ENCODE data around the gene CTCFL.
"Not testable (repeated sequence)": the region's sequence is repeated elsewhere in the genome, so short reads cannot be mapped to it uniquely, and the experiment has no call there.

Gene CTCFL

GRCh38 chr20:57473246-57474048 is 51.5 kb downstream of the CTCFL start:
- Histone ChIP-seq H2AFZ (ENCODE audit: low read depth, low read length) (no peak overlapping the region), H3K36me3 (ENCODE audit: insufficient read depth, low read length) (no peaks in the 10 kb centered on the region), H3K9ac (ENCODE audit: low read depth, low read length) (no peak overlapping the region), H3K4me3 (ENCODE audit: low read depth in 1 of 2, low read length in 2 of 2) (no peak overlapping the region), H4K20me1 (ENCODE audit: insufficient read depth, low read length) (0 out of 2 replicates have a peak, but pooled peaks cover 10% of the 10 kb centered on the region), H3K79me2 (ENCODE audit: insufficient read depth, low read length) (no peaks in the 10 kb centered on the region), H3K4me2 (ENCODE audit: insufficient read depth, low read length) (0 out of 2 replicates have a peak overlapping the region, but pooled peaks have one; percentile 32), H3K27ac (ENCODE audit: low read length) (no peak overlapping the region), H3K4me1 (ENCODE audit: insufficient read depth, low read length) (peaks cover 9% of the 10 kb centered on the region), H3K27me3 (ENCODE audit: insufficient read depth, low read length, poor library complexity) (peaks cover 63% of the 10 kb centered on the region), H3K9me3 (ENCODE audit: insufficient read depth, low read length, severe bottlenecking) (no peaks in the 10 kb centered on the region)
- ATAC-seq (ENCODE audit: insufficient read depth, low read depth): peak; percentile 67
- no peak for TF ChIP-seq EZH2 (IDR thresholded peaks at IDR 0.05; ENCODE audit: borderline replicate concordance, low read depth, low read length, severe bottlenecking)
- DNase-seq: peak; percentile 32

GRCh38 chr20:57472474-57472873 is 52.5 kb downstream of the CTCFL start:
- H3K27me3 ChIP-seq (ENCODE audit: insufficient read depth, low read length, poor library complexity): peaks cover 65% of the 10 kb centered on the region
- DNase-seq; H3K9me3 ChIP-seq (ENCODE audit: insufficient read depth, low read length, severe bottlenecking); H3K4me2 ChIP-seq (ENCODE audit: insufficient read depth, low read length); H3K4me3 ChIP-seq (ENCODE audit: low read depth in 1 of 2, low read length in 2 of 2); ATAC-seq (ENCODE audit: insufficient read depth, low read depth); H4K20me1 ChIP-seq (ENCODE audit: insufficient read depth, low read length); H2AFZ ChIP-seq (ENCODE audit: low read depth, low read length); H3K36me3 ChIP-seq (ENCODE audit: insufficient read depth, low read length); H3K27ac ChIP-seq (ENCODE audit: low read length); H3K79me2 ChIP-seq (ENCODE audit: insufficient read depth, low read length); H3K9ac ChIP-seq (ENCODE audit: low read depth, low read length); H3K4me1 ChIP-seq (ENCODE audit: insufficient read depth, low read length): not testable (repeated sequence)

- no peak for ATAC-seq (ENCODE audit: insufficient read depth, low read depth)
- Histone ChIP-seq H3K27ac (ENCODE audit: low read length) (no peak overlapping the region), H3K4me3 (ENCODE audit: low read depth in 1 of 2, low read length in 2 of 2) (no peak overlapping the region), H2AFZ (ENCODE audit: low read depth, low read length) (no peak overlapping the region), H4K20me1 (ENCODE audit: insufficient read depth, low read length) (0 out of 2 replicates have a peak, but pooled peaks cover 7% of the 10 kb centered on the region), H3K36me3 (ENCODE audit: insufficient read depth, low read length) (no peaks in the 10 kb centered on the region), H3K4me1 (ENCODE audit: insufficient read depth, low read length) (peaks cover 9% of the 10 kb centered on the region), H3K27me3 (ENCODE audit: insufficient read depth, low read length, poor library complexity) (peaks cover 63% of the 10 kb centered on the region), H3K4me2 (ENCODE audit: insufficient read depth, low read length) (no peak overlapping the region), H3K9ac (ENCODE audit: low read depth, low read length) (no peak overlapping the region), H3K79me2 (ENCODE audit: insufficient read depth, low read length) (no peaks in the 10 kb centered on the region), H3K9me3 (ENCODE audit: insufficient read depth, low read length, severe bottlenecking) (no peaks in the 10 kb centered on the region)
- no peak for TF ChIP-seq CTCF (IDR thresholded peaks at IDR 0.05; ENCODE audit: borderline replicate concordance, extremely low read depth, low read length, poor library complexity, severe bottlenecking)
- no peak for TF ChIP-seq EZH2 (IDR thresholded peaks at IDR 0.05; ENCODE audit: borderline replicate concordance, low read depth, low read length, severe bottlenecking)
- no peak for DNase-seq
These were observed 53.2 kb downstream of the CTCFL start for GRCh38 chr20:57471496-57472372.

GRCh38 chr20:57470666-57471495 is 54.1 kb downstream of the CTCFL start:
- no peak for ATAC-seq (ENCODE audit: insufficient read depth, low read depth)
- Histone ChIP-seq H2AFZ (ENCODE audit: low read depth, low read length) (no peak overlapping the region), H3K27ac (ENCODE audit: low read length) (no peak overlapping the region), H3K4me3 (ENCODE audit: low read depth in 1 of 2, low read length in 2 of 2) (no peak overlapping the region), H3K4me2 (ENCODE audit: insufficient read depth, low read length) (no peak overlapping the region), H3K36me3 (ENCODE audit: insufficient read depth, low read length) (no peaks in the 10 kb centered on the region), H4K20me1 (ENCODE audit: insufficient read depth, low read length) (0 out of 2 replicates have a peak, but pooled peaks cover 7% of the 10 kb centered on the region), H3K9me3 (ENCODE audit: insufficient read depth, low read length, severe bottlenecking) (no peaks in the 10 kb centered on the region), H3K9ac (ENCODE audit: low read depth, low read length) (no peak overlapping the region), H3K4me1 (ENCODE audit: insufficient read depth, low read length) (peaks cover 9% of the 10 kb centered on the region), H3K79me2 (ENCODE audit: insufficient read depth, low read length) (no peaks in the 10 kb centered on the region), H3K27me3 (ENCODE audit: insufficient read depth, low read length, poor library complexity) (peaks cover 56% of the 10 kb centered on the region)
- DNase-seq: no peak
- TF ChIP-seq CTCF (IDR thresholded peaks at IDR 0.05; ENCODE audit: borderline replicate concordance, extremely low read depth, low read length, poor library complexity, severe bottlenecking) (no peak), EZH2 (IDR thresholded peaks at IDR 0.05; ENCODE audit: borderline replicate concordance, low read depth, low read length, severe bottlenecking) (no peak)

Data from DND-41 (cell line).